ENCODE data around the gene DNAJC5G.

DNAJC5G gene, protein sequence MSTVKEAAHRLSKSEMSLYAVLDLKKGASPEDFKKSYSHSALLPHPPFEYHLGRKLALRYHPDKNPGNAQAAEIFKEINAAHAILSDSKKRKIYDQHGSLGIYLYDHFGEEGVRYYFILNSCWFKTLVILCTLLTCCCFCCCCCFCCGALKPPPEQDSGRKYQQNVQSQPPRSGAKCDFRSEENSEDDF

DNA sequence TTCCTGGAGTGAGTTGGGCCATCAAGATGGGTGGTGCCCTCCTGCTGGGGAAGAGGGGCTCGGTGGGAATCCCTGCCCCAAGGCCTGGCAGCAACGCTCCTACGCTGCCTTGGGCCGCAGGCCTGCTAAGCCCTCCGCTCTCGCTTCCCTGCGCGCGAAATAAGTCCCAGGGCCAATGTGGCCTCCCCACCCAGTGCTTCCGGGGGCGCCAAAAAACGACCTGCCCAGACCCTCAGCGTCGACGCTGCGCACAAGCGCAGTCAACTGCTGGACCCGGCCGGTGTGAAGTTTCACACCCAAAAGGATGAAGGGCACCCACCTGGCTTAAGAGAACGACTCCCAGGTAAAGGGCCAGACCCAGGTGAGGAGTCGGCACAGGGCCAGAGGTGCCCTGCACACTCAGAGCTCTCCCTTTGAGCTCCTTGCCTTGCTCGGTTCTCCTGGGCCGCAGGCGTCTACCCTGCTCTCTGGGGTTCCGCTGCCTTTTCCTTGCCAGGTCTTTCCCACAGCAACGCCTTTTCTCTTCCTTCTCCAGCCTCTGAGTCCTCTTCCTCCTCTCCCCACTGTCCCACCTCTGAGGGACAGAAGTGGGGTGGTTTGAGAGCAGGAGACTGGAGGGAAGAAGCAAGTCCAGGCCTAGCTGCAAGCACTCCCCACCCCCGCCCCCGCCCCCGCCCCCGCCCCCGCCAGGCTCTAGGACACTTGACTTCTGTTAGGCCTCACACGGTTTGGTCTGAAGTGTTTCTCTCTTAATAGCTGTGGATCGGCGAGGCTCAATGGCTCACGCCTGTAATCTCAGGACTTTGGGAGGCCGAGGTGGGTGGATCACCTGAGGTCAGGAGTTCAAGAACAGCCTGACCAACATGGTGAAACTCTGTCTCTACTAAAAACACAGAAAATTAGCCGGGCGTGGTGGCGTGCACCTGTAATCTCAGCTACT is at the start of gene DNAJC5G:
TSS of gene DNAJC5G (plus strand) at position 223 of the 940 bp plus-strand sequence. CDS start 1,296 bp downstream, outside the sequence.
- Histone ChIP-seq H3K4me1 (ENCODE audit: control insufficient read depth, insufficient read depth, low read length) (no peaks in the 10 kb centered on the region), H3K9me3 (ENCODE audit: control insufficient read depth, insufficient read depth, low read depth, low read length) (no peaks in the 10 kb centered on the region), H3K4me3 (ENCODE audit: low read depth, low read length) (no peak within 1 kb of the TSS), H3K27ac (ENCODE audit: extremely low read depth, low read depth, low read length) (no peak within 1 kb of the TSS), H3K36me3 (ENCODE audit: control insufficient read depth in 2 of 2, insufficient read depth in 1 of 2, low read length in 2 of 2) (no peaks in the 10 kb centered on the region)
- CTCF ChIA-PET = interaction anchor here (1.1 to 6.9 kb wide), 3 partner anchors 10 to 25 kb away, joined by 3 to 87 read pairs (median 7); no protein-coding TSS in a partner anchor
- TF ChIP-seq SCRT2 (tag by site-specific recombination; IDR thresholded peaks at IDR 0.05) = no peak
- TF ChIP-seq ZNF626 (tag by site-specific recombination; IDR thresholded peaks at IDR 0.05) = no peak
- no peak for TF ChIP-seq ZFP69B (tag by site-specific recombination; IDR thresholded peaks at IDR 0.05)
- TF ChIP-seq ZNF514 (tag by site-specific recombination; IDR thresholded peaks at IDR 0.05) = no peak
- no peak for TF ChIP-seq ZNF664 (tag by site-specific recombination; IDR thresholded peaks at IDR 0.05)
- TF ChIP-seq, protein P1, sequence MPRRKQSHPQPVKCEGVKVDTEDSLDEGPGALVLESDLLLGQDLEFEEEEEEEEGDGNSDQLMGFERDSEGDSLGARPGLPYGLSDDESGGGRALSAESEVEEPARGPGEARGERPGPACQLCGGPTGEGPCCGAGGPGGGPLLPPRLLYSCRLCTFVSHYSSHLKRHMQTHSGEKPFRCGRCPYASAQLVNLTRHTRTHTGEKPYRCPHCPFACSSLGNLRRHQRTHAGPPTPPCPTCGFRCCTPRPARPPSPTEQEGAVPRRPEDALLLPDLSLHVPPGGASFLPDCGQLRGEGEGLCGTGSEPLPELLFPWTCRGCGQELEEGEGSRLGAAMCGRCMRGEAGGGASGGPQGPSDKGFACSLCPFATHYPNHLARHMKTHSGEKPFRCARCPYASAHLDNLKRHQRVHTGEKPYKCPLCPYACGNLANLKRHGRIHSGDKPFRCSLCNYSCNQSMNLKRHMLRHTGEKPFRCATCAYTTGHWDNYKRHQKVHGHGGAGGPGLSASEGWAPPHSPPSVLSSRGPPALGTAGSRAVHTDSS (tag by site-specific recombination; IDR thresholded peaks at IDR 0.05) = no peak
- TF ChIP-seq, protein P2, sequence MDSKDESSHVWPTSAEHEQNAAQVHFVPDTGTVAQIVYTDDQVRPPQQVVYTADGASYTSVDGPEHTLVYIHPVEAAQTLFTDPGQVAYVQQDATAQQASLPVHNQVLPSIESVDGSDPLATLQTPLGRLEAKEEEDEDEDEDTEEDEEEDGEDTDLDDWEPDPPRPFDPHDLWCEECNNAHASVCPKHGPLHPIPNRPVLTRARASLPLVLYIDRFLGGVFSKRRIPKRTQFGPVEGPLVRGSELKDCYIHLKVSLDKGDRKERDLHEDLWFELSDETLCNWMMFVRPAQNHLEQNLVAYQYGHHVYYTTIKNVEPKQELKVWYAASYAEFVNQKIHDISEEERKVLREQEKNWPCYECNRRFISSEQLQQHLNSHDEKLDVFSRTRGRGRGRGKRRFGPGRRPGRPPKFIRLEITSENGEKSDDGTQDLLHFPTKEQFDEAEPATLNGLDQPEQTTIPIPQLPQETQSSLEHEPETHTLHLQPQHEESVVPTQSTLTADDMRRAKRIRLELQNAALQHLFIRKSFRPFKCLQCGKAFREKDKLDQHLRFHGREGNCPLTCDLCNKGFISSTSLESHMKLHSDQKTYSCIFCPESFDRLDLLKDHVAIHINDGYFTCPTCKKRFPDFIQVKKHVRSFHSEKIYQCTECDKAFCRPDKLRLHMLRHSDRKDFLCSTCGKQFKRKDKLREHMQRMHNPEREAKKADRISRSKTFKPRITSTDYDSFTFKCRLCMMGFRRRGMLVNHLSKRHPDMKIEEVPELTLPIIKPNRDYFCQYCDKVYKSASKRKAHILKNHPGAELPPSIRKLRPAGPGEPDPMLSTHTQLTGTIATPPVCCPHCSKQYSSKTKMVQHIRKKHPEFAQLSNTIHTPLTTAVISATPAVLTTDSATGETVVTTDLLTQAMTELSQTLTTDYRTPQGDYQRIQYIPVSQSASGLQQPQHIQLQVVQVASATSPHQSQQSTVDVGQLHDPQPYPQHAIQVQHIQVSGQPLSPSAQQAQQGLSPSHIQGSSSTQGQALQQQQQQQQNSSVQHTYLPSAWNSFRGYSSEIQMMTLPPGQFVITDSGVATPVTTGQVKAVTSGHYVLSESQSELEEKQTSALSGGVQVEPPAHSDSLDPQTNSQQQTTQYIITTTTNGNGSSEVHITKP (tag by site-specific recombination; IDR thresholded peaks at IDR 0.05) = no peak
- POLR2A ChIA-PET = interaction anchor here (0.6 kb wide), 1 partner anchor 8 kb away, joined by 3 read pairs; no protein-coding TSS in a partner anchor

DNA sequence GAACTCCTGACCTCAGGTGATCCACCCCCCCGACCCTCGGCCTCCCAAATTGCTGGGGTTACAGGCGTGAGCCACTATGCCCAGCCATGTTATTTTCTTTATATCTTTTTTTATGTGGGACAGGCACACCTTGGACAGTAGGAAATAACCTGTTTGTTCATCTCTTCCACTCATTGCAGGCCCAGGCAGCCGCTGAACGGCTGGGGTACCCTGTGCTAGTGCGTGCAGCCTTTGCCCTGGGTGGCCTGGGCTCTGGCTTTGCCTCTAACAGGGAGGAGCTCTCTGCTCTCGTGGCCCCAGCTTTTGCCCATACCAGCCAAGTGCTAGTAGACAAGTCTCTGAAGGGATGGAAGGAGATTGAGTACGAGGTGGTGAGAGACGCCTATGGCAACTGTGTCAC is 49.7 kb upstream of the DNAJC5G start:
- ChIA-PET CTCF (interaction anchor here (0.6 kb wide), 1 partner anchor 39 kb away, joined by 3 read pairs; no protein-coding TSS in a partner anchor), POLR2A (interaction anchor here (1.1 kb wide), 1 partner anchor 8 kb away, joined by 3 read pairs; the partner anchor contains the start of gene CAD)
- TF ChIP-seq ZNF843 (tag by site-specific recombination; IDR thresholded peaks at IDR 0.05) = no peak
- no peak for TF ChIP-seq RBAK (tag by site-specific recombination; IDR thresholded peaks at IDR 0.05)
- TF ChIP-seq ZFP41 (tag by site-specific recombination; IDR thresholded peaks at IDR 0.05; ENCODE audit: borderline replicate concordance) = no peak
- no peak for TF ChIP-seq ZNF658 (tag by site-specific recombination; IDR thresholded peaks at IDR 0.05)
- TF ChIP-seq ZNF626 (tag by site-specific recombination; IDR thresholded peaks at IDR 0.05) = no peak
- TF ChIP-seq ZXDB (tag by site-specific recombination; IDR thresholded peaks at IDR 0.05) = no peak
- TF ChIP-seq SALL2 (tag by site-specific recombination; IDR thresholded peaks at IDR 0.05; ENCODE audit: borderline replicate concordance) = no peak
- no peak for TF ChIP-seq HOXC10 (CRISPR knock-in tag; IDR thresholded peaks at IDR 0.05)
- no peak for TF ChIP-seq ZNF292 (tag by site-specific recombination; IDR thresholded peaks at IDR 0.05; ENCODE audit: borderline replicate concordance, low read depth)
- no peak for TF ChIP-seq FEZF1 (tag by site-specific recombination; IDR thresholded peaks at IDR 0.05)
- Histone ChIP-seq H3K9me3 (ENCODE audit: control insufficient read depth, insufficient read depth, low read depth, low read length) (no peaks in the 10 kb centered on the region), H3K36me3 (ENCODE audit: control insufficient read depth in 2 of 2, insufficient read depth in 1 of 2, low read length in 2 of 2) (peaks cover 57 to 94% of the 10 kb centered on the region in 2 experiments), H3K4me1 (ENCODE audit: control insufficient read depth, insufficient read depth, low read length) (no peaks in the 10 kb centered on the region), H3K4me3 (ENCODE audit: low read depth, low read length) (no peak overlapping the region), H3K27ac (ENCODE audit: extremely low read depth, low read depth, low read length) (no peak overlapping the region)

All from HEK293 (cell line).